DOHH2 (cell line): ENCODE data around the gene KRTAP6-2.

Experiments
- H3F3A ChIP-seq: fragments of 200-600 bp; sonication (generic), shearing (Covaris generic); 2 replicates; pipeline ENCODE4 v1.6.0; 2016; ENCODE audit warnings: antibody characterized with exemption, mild to moderate bottlenecking; ENCODE audit not compliant: control insufficient read depth, insufficient read depth
- H3K27ac ChIP-seq: fragments of 200-600 bp; sonication (generic); 2 replicates; pipeline ENCODE4 v1.5.1; 2014; ENCODE audit warnings: low read depth, mild to moderate bottlenecking, low read length, moderate library complexity
- H3K27me3 ChIP-seq: fragments of 200-600 bp; sonication (generic); 2 replicates; pipeline ENCODE4 v1.6.1; 2014; ENCODE audit warnings: mild to moderate bottlenecking, low read length, mixed read lengths; ENCODE audit not compliant: control insufficient read depth
- H3K36me3 ChIP-seq: fragments of 200-600 bp; sonication (generic); 2 replicates; pipeline ENCODE4 v1.6.1; 2014; ENCODE audit warnings: mild to moderate bottlenecking, low read length, moderate library complexity, mixed read lengths; ENCODE audit not compliant: control insufficient read depth
- H3K4me1 ChIP-seq: fragments of 200-600 bp; sonication (generic); 2 replicates; pipeline ENCODE4 v1.6.1; 2014; ENCODE audit warnings: mild to moderate bottlenecking, low read length, mixed read lengths; ENCODE audit not compliant: control insufficient read depth
- H3K4me2 ChIP-seq: fragments of 200-600 bp; sonication (generic); 2 replicates; pipeline ENCODE4 v1.6.0; 2014; ENCODE audit warnings: mild to moderate bottlenecking, low read length, moderate library complexity
- H3K4me3 ChIP-seq: fragments of 200-600 bp; sonication (generic); 2 replicates; pipeline ENCODE4 v1.5.1; 2014; ENCODE audit warnings: mild to moderate bottlenecking, low read length, mixed read lengths
- H3K79me2 ChIP-seq: fragments of 200-600 bp; sonication (generic); 2 replicates; pipeline ENCODE4 v1.6.1; 2014; ENCODE audit warnings: mild to moderate bottlenecking, low read length, mixed read lengths; ENCODE audit not compliant: control insufficient read depth
- H3K9me2 ChIP-seq: fragments of 200-600 bp; sonication (generic); replicated peaks from 2 replicates; pipeline ENCODE4 v1.6.1; 2014; ENCODE audit warnings: mild to moderate bottlenecking, low read length, mixed read lengths; ENCODE audit not compliant: control insufficient read depth
- H3K9me3 ChIP-seq: fragments of 200-600 bp; sonication (generic); 2 replicates; pipeline ENCODE4 v1.6.1; 2014; ENCODE audit warnings: antibody characterized with exemption, low read length, mixed read lengths; ENCODE audit not compliant: control insufficient read depth, insufficient read depth
- H4K20me1 ChIP-seq: fragments of 200-600 bp; sonication (generic); 2 replicates; pipeline ENCODE4 v1.6.0; 2014; ENCODE audit warnings: low read depth, mild to moderate bottlenecking, antibody characterized with exemption, low read length, moderate library complexity; ENCODE audit not compliant: control insufficient read depth, insufficient read depth
- EZH2phosphoT487 ChIP-seq: fragments of 200-600 bp; sonication (generic); IDR thresholded peaks from 2 replicates; pipeline ENCODE4 v1.6.1; 2017; ENCODE audit warnings: borderline replicate concordance, mild to moderate bottlenecking, antibody characterized with exemption, low read length, moderate library complexity, mixed read lengths
- TF ChIP-seq, protein P1 (sequence below): fragments of 200-600 bp; sonication (generic); IDR thresholded peaks from one replicate; pipeline ENCODE4 v1.5.1; 2014; ENCODE audit warnings: antibody characterized with exemption, mild to moderate bottlenecking, low read depth, low read length; ENCODE audit not compliant: poor library complexity, severe bottlenecking

KRTAP6-2 gene

DNA sequence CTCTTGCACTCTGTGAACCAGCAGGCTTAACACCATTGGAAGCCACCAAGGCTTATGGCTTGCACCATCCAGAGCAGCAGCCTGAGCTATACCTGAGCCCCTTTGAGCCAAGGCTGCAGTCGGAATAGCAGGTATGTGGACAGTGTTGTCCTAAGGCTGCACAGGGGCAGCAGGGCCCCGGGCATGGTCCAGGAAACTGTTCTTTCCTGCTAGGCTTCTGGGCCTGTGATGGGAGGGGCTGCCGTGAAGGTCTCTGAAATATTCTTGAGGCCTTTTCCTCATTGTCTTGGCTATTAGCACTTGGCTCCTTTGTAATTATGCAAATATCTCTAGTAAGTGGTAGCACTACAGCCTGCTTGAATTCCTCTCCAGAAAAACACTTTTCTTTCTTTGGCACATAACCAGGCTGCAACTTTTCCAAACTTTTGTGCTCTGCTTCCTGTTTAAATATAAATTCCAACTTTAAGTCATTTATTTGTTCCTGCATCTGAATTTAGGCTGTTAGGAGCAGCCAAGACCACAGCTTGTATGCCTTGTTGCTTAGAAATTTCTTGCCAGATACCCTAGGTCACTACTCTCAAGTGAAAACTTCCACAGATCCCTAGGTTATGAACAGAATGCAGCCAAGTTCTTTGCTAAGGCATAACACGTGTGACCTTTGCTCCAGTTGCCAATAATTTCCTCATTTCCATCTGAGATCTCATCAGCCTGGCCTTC, 26.9 kb upstream of the KRTAP6-2 start:
- Histone ChIP-seq H3K4me2 (no peak overlapping the region), H3K79me2 (no peaks in the 10 kb centered on the region), H3K9me3 (peaks cover 2% of the 10 kb centered on the region; the same call in 1 of the 2 replicates), H3K4me1 (no peaks in the 10 kb centered on the region), H3F3A (no peaks in the 10 kb centered on the region), H3K9me2 (no peaks in the 10 kb centered on the region), H4K20me1 (no peaks in the 10 kb centered on the region), H3K27me3 (no peaks in the 10 kb centered on the region), H3K27ac (no peak overlapping the region), H3K36me3 (no peaks in the 10 kb centered on the region), H3K4me3 (no peak overlapping the region)
- TF ChIP-seq, protein P1, sequence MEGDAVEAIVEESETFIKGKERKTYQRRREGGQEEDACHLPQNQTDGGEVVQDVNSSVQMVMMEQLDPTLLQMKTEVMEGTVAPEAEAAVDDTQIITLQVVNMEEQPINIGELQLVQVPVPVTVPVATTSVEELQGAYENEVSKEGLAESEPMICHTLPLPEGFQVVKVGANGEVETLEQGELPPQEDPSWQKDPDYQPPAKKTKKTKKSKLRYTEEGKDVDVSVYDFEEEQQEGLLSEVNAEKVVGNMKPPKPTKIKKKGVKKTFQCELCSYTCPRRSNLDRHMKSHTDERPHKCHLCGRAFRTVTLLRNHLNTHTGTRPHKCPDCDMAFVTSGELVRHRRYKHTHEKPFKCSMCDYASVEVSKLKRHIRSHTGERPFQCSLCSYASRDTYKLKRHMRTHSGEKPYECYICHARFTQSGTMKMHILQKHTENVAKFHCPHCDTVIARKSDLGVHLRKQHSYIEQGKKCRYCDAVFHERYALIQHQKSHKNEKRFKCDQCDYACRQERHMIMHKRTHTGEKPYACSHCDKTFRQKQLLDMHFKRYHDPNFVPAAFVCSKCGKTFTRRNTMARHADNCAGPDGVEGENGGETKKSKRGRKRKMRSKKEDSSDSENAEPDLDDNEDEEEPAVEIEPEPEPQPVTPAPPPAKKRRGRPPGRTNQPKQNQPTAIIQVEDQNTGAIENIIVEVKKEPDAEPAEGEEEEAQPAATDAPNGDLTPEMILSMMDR: no peak
- no peak for TF ChIP-seq EZH2phosphoT487

DNA sequence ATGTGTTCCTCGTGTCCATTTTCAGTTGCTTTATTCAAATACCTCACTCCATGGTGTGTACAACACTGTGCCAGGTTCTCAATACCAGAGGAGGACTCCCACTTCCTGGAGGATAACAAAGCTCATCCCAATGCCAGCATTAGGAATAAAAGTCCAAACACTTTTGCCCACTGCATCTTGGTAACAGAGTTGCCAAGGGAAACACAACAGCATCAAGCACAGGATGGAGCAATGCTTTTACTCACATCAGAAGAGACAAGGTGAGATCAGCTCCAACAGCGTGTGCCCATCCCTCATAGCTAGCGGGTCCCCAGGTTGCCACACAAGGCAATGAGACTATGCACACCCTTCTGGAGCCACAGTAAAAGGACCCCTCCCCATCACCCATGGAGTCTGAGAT, 24.7 kb upstream of the KRTAP6-2 start:
- Histone ChIP-seq H4K20me1 (no peaks in the 10 kb centered on the region), H3K4me3 (no peak overlapping the region), H3K27me3 (no peaks in the 10 kb centered on the region), H3K9me2 (no peaks in the 10 kb centered on the region), H3K27ac (no peak overlapping the region), H3K9me3 (peaks cover 2% of the 10 kb centered on the region; the same call in 1 of the 2 replicates), H3K4me2 (no peak overlapping the region), H3F3A (no peaks in the 10 kb centered on the region), H3K4me1 (no peaks in the 10 kb centered on the region), H3K79me2 (no peaks in the 10 kb centered on the region), H3K36me3 (no peaks in the 10 kb centered on the region)
- TF ChIP-seq EZH2phosphoT487: no peak
- TF ChIP-seq, protein P1: no peak

DNA sequence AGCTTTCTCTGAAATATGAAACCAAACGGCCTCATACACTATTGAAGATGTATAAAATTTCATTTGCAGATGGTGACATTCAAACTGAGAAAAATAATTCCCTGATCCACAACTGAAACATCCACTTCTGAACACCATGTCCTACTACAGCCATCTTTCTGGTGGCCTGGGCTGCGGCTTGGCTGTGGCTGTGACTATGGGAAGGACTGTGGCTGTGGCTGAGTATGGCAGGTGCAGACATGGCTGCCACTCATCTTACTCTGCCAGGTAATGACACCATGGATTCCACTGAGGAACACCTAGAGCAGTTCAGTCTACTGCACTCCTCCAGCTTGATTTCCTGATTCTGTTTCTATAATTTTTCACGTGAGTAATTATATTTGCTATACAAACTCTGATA, 21.8 kb upstream of the KRTAP6-2 start, which contains the start of gene KRTAP20-4:
KRTAP20-4 (plus strand) TSS at position 106 of the 400 bp plus-strand sequence.
- no peaks in the 10 kb centered on the region for H3K27me3 ChIP-seq
- peaks cover 2% of the 10 kb centered on the region; the same call in 1 of the 2 replicates for H3K9me3 ChIP-seq
- H4K20me1 ChIP-seq: no peaks in the 10 kb centered on the region
- H3F3A ChIP-seq: no peaks in the 10 kb centered on the region
- H3K4me1 ChIP-seq: no peaks in the 10 kb centered on the region
- no peak within 1 kb of the TSS for H3K4me2 ChIP-seq
- no peak within 1 kb of the TSS for H3K27ac ChIP-seq
- H3K4me3 ChIP-seq: no peak within 1 kb of the TSS
- H3K36me3 ChIP-seq: no peaks in the 10 kb centered on the region
- no peaks in the 10 kb centered on the region for H3K9me2 ChIP-seq
- TF ChIP-seq, protein P1: no peak
- TF ChIP-seq EZH2phosphoT487: no peak
- H3K79me2 ChIP-seq: no peaks in the 10 kb centered on the region
